GM21381 (cell line): ENCODE measurements around the gene TMC2.

Experiments used
- ATAC-seq: cut with Tn5 transposase; IDR thresholded peaks from one replicate; pipeline ENCODE4 v1.9.1; 2021; ENCODE audit warnings: mild to moderate bottlenecking, moderate library complexity; ENCODE audit not compliant: unreplicated experiment

Gene TMC2

DNA sequence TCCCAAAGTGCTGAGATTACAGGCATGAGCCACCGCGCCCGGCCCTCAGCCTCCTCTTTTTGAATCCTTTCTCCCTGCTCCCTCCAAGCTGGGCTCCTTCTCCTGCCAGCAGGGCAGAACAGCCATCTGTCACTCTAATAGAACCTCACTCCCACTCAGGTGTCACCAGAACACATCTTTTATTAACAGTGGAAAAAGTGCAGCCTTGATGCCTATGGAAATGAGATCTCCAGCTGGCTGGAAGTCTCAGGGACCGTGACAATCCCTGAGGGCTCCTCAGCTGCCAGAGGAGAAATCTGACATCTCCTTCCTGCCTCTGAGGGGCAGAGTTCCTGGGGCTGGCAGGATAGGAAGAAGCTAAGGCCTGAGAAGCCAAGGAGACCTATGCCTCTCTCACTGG lies 28.0 kb downstream of the TMC2 start:
- no peak for ATAC-seq

- no peak for ATAC-seq
Measured at GRCh38 chr20:2575682-2576081, 39.3 kb downstream of the TMC2 start.

DNA sequence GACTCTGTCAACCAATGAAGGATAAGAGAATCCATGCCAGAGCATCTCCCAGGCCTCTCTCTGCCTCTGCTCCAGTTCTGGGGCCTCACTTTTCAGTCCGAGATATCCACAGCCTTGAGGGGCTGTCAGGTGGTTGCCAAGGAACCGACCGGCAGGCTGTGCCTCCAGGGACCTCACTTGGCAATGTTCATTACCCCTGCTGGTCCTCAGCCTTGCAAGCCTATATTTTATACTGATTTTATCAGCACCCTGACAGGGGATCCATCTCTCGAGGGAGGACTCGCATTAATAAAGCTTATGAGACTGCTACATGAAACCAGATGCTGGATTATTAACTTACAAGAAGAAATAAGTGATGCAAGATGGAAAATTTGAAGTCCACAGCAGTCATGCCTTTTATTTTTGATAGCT lies 39.9 kb downstream of the TMC2 start:
- no peak for ATAC-seq

- no peak for ATAC-seq
Measured at GRCh38 chr20:2578475-2579192, 42.3 kb downstream of the TMC2 start.

DNA sequence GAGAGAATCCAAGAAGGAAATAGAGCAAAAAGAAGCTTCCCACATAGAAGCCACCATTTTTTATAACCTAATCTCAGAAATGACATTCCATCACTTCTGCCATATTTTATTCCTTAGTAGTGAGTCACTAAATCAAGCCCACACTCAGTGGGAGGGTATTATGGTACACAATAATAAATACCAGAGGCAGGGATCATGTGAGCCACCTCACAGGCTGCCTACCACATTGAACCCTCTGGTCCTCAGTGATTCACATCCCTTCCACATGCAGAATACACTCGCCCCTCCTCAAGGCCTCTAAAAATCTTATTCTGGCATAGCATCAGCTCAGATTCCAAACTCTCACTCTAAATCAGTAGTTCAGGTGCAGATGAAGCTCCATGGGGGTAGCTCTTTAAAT lies 49.4 kb downstream of the TMC2 start:
- ATAC-seq: no peak

DNA sequence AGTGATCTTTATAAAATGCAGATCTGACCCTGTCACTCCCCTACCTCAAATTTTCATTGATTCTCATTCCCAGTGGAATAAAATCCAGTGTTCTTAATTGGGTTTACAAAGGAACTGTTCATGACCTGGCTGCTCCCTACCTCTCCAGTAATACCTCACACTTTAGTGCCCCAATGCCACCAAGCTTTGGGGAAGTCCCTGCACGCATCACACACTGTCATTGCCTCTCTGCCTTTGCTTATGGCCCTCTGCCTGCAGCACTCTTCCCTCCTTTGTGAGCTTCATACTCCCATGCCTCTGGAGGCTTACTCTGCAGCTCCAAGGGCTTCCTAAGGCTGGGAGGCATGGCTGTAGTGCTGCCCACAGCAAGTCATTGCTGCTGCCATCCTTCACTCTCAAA lies 57.4 kb downstream of the TMC2 start:
- ATAC-seq: no peak

GRCh38 chr20:2595076-2595475 lies 58.7 kb downstream of the TMC2 start:
- no peak for ATAC-seq

GRCh38 chr20:2596673-2597279 lies 60.4 kb downstream of the TMC2 start:
- no peak for ATAC-seq

DNA sequence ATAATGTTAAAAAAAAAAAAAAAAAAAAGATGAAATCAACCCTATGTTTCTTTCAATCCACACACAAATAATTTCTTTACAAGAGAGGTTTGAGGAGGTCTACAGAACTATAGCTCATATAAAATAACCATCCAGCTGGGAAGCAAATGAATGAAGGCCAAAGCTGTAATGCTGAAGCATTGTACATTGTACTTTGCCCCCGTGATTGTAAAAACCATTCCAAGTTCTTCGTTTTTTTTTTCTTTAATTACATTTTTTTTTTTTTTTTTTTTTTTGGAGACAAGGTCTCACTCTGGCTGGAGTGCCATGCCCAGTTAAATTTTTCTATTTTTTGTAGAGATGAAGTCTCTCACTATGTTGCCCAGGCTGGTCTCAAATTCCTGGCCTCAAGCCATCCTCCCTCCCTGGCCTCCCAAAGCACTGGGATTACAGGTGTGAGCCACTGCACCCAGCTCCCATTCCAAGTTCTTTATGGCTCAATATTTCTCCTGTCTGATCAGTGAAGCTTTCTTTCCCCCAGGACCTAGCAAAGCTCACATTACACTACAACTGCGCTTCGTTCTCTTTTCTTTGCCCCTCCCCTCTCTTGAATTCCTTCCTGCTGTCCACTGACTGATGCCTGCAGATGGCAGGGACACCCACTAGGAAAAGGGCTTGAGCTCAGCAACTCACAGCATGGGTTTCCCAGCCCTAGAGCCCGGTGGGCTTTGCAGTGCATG lies 63.1 kb downstream of the TMC2 start:
- ATAC-seq: no peak

GRCh38 chr20:2602046-2602735 lies 65.8 kb downstream of the TMC2 start:
- no peak for ATAC-seq

DNA sequence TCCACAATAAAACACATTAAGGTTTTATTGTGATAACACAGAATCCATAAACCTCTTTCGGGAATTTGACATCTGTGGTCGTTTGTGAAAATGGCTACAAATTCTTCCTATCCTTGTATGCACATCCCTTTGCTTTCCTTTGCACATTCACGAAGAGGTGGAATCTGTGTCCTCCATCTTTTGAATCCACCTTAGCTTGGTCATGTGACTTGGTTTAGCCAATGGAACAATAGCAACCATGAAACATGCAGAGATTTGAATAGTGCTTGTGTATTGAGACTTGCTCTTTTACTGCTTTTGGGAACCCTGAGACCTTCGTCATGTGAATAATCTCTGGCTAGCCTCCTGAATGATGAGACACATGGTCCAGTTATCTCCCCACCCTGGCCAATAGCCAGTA lies 66.4 kb downstream of the TMC2 start:
- no peak for ATAC-seq

- ATAC-seq: no peak
Measured at GRCh38 chr20:2603816-2604505, 67.6 kb downstream of the TMC2 start.

DNA sequence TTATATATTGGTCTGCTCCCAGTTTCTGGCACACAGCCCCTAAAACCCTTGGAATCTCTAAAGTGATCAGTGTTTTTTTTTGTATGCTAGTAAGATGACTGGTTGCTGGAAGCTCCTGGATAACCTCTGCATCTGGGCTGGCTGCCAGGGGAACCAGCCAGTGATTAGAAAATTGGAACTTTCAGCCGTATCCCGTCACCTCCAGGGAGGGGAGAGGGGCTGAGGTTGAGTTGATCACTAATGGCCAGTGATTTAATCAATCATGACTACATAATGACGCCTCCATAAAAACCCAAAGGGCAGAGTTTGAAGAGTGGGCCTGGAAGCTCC lies 68.1 kb downstream of the TMC2 start:
- no peak for ATAC-seq

GRCh38 chr20:2606507-2607006 lies 70.2 kb downstream of the TMC2 start:
- no peak for ATAC-seq

DNA sequence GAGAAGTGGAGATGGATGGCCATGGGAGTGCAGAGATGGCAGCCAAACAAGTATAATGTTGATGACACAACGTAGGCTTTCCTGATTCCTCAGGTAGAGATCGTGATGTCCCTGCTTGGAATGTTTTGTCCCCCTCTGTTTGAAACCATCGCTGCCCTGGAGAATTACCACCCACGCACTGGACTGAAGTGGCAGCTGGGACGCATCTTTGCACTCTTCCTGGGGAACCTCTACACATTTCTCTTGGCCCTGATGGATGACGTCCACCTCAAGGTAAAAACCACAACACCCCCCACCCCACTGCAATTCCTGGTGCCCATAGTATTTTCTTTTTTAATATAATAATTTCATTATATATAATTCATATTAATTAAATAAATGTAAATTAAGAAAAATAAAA lies 74.0 kb downstream of the TMC2 start:
- no peak for ATAC-seq

DNA sequence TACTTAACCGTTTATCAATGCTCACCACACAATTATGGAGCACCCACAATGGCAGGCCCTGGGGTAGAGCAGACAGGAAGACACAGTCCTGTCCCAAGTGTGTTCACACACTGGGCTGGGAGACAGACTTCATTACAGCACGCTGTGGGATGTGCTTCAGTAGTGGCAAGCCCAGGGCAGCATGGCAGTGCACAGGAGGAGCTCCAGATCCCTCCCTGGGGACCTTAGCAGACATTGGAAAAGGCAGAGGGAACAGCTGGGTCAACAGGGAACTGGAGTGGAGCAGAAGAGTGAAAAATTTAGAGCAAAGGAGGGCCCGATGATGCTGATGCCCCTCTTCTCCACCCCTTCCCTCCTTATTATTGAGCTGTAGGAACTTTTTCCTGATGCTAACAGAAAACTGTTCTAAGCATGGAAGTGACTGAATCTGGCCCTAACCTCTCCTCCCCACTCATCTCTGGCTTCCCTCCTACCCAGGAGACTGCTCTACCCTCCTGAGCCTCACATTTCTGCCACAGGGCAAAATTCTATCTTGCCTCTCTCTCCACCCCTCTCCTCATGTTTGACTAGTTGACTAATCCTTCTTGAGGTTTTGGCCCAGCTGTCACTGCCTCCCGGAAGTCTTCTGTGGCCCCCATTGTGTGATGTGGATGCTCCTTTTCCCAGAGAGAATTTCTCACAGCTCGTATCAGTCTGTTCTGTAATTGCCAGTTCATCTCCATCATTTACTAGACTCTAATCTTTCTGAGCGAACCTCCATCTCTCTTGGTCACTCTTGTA lies 74.8 kb downstream of the TMC2 start:
- no peak for ATAC-seq

DNA sequence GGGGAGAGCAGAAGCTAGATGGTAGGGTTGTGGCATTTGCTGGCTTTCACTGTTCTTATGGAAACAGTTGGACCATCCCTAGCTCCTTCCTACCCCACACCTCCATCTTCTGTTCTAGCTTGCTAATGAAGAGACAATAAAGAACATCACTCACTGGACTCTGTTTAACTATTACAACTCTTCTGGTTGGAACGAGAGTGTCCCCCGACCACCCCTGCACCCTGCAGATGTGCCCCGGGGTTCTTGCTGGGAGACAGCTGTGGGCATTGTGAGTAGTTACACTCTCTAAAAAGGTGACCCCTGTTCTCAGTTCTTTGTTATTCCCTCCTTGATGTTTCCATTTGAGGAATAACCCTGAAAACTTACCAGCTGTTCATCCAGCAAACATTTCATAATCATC lies 75.7 kb downstream of the TMC2 start:
- ATAC-seq: no peak

DNA sequence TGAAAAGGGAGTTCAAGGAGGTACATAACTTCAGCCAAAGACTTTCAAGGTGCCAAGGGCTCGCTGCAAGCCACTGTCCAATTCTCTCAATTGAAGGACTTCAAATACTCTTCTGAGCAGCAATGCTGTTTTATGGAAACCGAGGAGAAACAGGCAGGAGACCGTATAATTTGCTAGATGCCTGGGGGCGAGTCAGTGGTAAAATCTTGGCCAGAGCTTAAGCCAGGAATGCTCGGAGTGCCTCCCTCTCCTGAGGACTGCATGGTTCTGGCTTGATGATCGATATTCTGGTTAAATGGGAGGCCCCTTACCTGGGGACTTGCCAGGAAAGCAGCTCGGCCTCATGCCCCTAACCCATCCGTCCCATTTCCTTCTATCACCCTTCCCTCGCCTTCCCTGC lies 80.3 kb downstream of the TMC2 start:
- no peak for ATAC-seq

GRCh38 chr20:2617099-2617714 lies 80.8 kb downstream of the TMC2 start:
- no peak for ATAC-seq

DNA sequence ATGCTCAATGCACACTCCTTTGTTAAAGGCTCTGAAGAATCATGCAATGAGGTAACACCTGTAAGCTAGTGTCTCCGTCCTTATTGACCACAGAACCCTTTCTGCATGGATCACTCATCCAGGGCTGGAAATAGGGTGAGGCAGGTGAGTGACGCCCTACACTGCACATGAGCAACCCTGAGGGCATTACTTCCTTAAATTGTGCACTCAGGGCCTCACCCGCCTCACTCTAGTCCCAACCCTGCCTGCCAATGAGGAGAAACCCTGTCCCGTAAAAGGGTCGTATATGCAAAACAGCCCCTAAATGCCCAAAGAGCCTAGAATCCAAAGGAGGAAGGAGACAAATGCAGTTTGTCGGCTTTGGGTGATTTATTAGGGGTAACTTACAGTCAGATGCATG lies 82.4 kb downstream of the TMC2 start:
- ATAC-seq: no peak
